ENCODE measurements around the gene ARGLU1.

Gene ARGLU1

GRCh38 chr13:106540613-106541012 lies 27.3 kb downstream of the ARGLU1 start:
- no peak for DNase-seq

GRCh38 chr13:106537521-106537920 lies 30.4 kb downstream of the ARGLU1 start:
- no peak for DNase-seq

- DNase-seq: peak; percentile 95
Observed at GRCh38 chr13:106536244-106537034, 31.5 kb downstream of the ARGLU1 start.

GRCh38 chr13:106535552-106536243 lies 32.2 kb downstream of the ARGLU1 start, which contains the start of gene EFNB2:
EFNB2 (minus strand) TSS chr13:106535662; CDS start chr13:106534964, 698 bp downstream.
- DNase-seq: peak; percentile 84

- peak; percentile 13 for DNase-seq
Observed at GRCh38 chr13:106534639-106535551, 33.0 kb downstream of the ARGLU1 start.

- peak; percentile 17 for DNase-seq
Observed at GRCh38 chr13:106533943-106534638, 33.8 kb downstream of the ARGLU1 start.

GRCh38 chr13:106533101-106533942 lies 34.6 kb downstream of the ARGLU1 start:
- DNase-seq: peak; percentile 3

- no peak for DNase-seq
Observed at GRCh38 chr13:106532111-106532929, 35.6 kb downstream of the ARGLU1 start.

GRCh38 chr13:106530980-106531481 lies 36.9 kb downstream of the ARGLU1 start:
- DNase-seq: no peak

- no peak for DNase-seq
Observed at GRCh38 chr13:106530171-106530851, 37.6 kb downstream of the ARGLU1 start.

- DNase-seq: no peak
Observed at GRCh38 chr13:106529415-106530170, 38.3 kb downstream of the ARGLU1 start.

- no peak for DNase-seq
Observed at GRCh38 chr13:106528718-106529414, 39.1 kb downstream of the ARGLU1 start.

- no peak for DNase-seq
Observed at GRCh38 chr13:106527826-106528225, 40.1 kb downstream of the ARGLU1 start.

GRCh38 chr13:106527445-106527801 lies 40.5 kb downstream of the ARGLU1 start:
- DNase-seq: no peak

- no peak for DNase-seq
Observed at GRCh38 chr13:106526738-106527444, 41.0 kb downstream of the ARGLU1 start.

- no peak for DNase-seq
Observed at GRCh38 chr13:106525865-106526264, 42.1 kb downstream of the ARGLU1 start.

- no peak for DNase-seq
Observed at GRCh38 chr13:106524108-106524507, 43.8 kb downstream of the ARGLU1 start.

GRCh38 chr13:106523576-106523975 lies 44.4 kb downstream of the ARGLU1 start:
- no peak for DNase-seq
